Hematopoietic multipotent progenitor cell treated with erythropoietin and hydrocortisone succinate and interleukin-3 and kit ligand, for 15 days (in vitro differentiated cells): ENCODE data around the gene TPST2.
"Not testable (repeated sequence)": the region's sequence is repeated elsewhere in the genome, so short reads cannot be mapped to it uniquely, and the experiment has no call there.

Experiments used
- DNase-seq: peaks from one replicate; pipeline ENCODE4 v3.0.0-alpha.2; 2015; ENCODE audit warnings: low spot score

Gene TPST2

DNA sequence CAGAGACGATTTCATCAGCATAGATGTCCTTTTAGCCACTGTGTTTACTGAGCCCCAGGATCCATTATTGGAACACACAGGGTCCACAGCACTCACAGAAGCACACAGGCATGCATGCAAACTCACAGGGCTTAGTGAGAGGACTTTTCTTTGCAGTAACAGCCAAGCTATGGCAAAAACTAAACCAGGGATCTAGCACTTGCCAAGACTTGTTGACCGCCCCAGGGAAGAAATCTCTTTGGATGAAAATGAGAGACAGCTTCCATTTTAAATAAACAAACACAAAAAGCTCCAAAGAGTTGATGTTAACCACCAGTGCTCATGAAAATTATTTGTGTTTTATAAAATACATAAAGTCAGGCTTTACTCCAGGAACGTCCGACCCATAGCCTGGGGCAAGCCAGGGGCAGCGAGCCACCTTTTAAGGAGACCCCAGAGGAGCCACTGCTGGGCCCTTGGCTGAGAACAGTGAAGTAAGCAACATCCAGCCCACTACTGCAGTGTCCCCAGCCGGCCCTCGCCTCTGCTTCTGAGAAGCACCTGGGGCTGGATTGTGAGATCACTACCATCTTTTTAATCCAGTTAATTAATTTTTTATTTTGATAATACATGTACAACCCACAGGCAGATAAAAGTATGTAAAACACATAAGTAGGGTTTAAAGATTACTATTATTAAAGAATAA, 55.6 kb downstream of the TPST2 start:
- DNase-seq: no peak

- no peak for DNase-seq
Measured at GRCh38 chr22:26529345-26529744, 60.6 kb downstream of the TPST2 start.

GRCh38 chr22:26528518-26528917, 61.4 kb downstream of the TPST2 start:
- not testable (repeated sequence) for DNase-seq

DNA sequence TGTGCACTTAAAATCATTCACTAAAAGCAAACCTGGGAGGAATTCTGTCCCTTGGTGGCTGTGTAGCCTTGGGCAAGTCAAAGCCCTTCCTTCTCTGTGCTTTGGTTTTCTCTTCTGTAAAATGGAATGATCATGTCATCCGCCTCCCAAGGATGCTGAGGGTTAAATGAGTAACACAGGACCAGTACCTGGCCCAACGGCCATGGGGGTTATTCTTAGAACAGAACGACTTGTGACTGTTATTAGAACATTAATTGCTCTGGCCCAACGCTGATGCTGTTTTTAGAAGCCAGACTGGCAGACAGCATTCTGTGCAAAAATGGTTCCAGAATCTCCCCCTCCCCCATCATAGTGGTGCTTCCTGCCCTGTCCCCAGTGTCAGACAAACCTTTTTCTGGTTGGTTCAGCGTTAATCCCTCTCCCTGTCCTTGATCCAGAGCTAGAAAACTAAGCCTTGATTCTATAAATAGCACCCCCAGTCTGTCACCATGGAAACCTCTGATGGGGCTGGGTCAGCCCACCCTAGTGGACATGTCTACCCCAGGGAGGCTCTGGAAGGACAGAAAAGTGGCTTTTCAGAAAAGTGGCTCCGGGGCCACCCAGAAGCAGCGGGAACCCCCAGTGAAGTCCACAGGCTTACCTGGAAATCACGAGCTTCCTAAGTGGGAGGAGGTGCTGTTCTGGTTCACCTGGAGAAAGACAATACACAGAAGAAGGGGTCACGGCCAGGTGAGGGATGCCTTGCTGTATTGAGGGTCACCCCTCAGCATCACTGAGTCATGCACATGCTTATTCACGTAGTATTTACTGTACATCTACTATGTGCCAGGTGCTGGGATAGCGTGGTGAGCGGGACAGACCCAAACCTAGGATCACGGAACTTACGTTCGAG, 62.1 kb downstream of the TPST2 start:
- no peak for DNase-seq

DNA sequence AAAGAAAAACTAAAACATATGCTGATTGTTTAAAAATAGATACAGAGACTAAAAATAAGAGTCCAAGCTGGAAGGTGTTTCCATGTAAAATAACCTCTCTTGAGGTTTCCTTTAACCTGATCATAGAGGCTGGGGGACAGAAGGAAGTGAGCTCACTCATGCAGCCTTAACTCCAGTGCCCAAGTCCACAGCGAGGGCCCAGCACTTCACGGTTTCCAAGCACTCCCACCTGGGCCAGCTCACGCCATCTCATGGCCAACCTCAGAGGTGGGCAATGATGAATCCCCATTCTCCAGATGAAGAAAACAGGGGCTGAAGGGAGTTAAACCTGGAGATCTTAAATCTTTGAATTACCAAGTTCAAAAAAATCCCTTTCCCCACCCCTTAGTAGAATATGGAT, 62.8 kb downstream of the TPST2 start:
- no peak for DNase-seq

- DNase-seq: no peak
Measured at GRCh38 chr22:26525946-26526564, 63.9 kb downstream of the TPST2 start.

DNA sequence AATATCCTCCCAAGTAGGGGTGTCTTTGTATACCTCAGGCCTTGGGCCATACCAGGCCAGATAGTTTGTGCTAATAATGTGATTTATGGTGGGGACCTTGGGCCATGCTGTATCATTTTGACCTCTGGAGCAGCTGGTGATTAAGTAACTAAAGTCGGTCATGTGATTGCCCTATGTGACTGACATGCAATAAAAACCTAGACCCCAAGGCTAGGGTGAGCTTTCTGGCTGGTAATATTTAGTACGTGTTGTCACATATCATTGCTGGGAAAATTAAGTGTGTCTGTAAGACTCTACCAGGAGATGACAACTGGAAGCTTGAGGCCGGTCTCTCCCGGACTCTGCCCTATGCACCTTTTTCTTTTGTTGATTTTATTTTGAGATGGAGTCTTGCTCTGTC, 65.1 kb downstream of the TPST2 start:
- DNase-seq: no peak

- DNase-seq: no peak
Measured at GRCh38 chr22:26522592-26522991, 67.3 kb downstream of the TPST2 start.

DNA sequence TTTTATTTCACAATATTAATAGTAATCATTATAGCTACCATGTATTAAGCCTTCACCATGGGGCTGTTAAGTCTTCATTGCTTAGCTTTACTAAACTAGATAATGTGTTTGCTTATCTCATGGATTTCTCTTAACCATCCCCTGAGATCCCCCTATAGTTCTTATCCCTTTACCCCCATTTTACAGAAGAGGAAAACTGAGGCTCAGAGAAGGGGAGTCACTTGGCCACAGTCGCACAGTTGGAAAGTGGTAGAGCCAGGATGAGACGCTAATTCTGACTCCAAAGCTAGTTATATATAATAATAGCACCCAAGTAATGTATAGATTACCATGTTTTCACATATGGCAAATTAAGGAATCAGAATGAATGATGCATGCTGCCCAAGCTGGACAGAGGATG, 67.9 kb downstream of the TPST2 start:
- no peak for DNase-seq

- DNase-seq: no peak
Measured at GRCh38 chr22:26517429-26517828, 72.5 kb downstream of the TPST2 start.

DNA sequence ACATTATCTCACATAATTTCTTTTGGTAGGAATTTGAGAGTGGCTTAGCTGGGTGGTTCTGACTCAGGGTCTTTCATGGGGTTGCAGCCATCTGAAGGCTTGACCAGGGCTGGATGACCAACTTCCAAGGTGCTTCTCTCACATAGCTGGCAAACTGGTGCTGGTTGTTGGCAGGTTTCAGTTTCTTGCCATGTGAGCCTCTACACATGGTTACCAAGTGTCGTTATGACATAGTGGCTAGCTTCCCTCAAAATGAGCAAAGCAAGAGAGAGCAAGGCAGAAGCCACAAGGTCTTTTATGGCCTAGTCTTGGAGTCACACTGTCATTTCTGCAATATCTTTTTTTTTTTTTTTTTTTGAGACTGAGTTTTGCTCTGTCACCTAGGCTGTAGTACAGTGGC, 73.4 kb downstream of the TPST2 start:
- DNase-seq: no peak

GRCh38 chr22:26515931-26516330, 74.0 kb downstream of the TPST2 start:
- DNase-seq: no peak

DNA sequence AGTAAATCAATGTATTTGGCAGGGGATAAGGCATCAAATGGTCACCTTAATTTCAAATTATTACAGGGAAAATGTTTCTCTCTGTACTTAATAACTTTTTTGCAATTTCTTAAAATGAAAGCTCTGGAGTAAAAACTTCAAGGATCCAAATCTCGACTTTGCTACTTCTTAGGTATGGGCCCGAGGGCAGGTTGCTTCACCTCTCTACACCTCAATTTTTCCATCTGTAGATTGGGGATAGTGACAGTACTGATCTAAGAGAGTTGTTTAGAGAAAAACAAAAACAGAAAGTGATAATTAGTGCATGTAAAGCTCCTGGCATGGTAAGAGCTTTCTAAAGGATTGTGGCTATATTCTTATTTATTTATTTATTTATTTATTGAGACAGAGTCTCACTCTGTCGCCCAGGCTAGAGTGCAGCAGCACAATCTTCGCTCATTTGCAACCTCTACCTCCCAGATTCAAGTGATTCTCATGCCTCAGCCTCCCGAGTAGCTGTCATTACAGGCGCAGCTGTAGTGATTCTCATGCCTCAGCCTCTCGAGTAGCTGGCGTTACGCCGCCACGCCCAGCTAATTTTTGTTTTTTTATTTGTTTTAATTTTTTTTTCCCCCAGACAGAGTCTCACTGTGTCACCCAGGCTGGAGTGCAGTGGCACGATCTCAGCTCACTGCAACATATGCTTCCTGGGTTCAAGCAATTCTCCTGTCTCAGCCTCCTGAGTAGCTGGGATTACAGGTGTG, 75.3 kb downstream of the TPST2 start:
- no peak for DNase-seq

GRCh38 chr22:26513838-26514237, 76.1 kb downstream of the TPST2 start:
- DNase-seq: no peak

GRCh38 chr22:26512149-26512793, 77.7 kb downstream of the TPST2 start, which contains the start of gene TFIP11:
Gene TFIP11 (minus strand): TSS chr22:26512473. CDS start chr22:26510272, 2,201 bp downstream.
- peak; percentile 95 for DNase-seq

- no peak for DNase-seq
Measured at GRCh38 chr22:26508148-26508547, 81.8 kb downstream of the TPST2 start.

GRCh38 chr22:26503758-26504157, 86.2 kb downstream of the TPST2 start:
- DNase-seq: no peak

DNA sequence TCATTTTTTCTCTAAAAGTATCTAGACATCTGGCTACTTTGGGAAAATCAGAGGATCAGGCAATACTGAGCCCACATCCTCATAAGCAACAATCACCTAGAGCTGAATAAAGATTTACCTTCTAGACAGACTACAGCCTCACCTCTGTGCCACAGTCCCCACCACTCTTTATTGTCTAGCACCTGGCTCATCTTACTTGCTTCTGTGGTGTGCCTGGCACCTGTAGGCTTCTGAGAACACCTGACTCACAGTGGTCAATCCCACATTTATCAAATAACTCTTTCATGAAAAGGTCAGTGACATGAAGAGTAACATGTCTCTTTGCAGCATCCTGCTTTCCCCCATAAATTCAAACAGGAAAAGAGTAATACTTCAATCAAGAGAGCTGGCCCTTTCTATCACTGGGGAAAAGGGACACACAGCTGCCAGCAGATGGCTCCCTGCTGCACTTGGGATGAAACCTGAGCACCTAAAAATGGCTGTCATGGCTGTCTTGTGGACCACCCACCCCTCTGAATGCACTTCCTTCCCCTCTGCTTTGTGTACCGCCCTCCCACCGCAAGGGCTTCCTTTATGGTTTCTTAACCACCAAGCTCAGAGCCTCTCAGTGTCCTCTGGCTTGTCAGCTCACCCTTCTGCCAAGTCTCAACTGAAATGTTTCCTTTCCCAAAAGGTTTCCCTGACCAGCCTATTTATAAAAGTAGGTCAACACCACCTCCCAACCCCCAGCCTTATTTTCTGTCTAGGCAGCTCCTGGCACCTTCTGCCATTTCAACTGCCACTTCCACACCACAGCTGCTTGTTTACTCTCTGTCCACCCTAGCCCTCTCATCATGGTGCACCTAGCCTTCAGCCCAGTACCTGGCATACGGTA, 87.0 kb downstream of the TPST2 start:
- DNase-seq: peak; percentile 54

- no peak for DNase-seq
Measured at GRCh38 chr22:26501996-26502395, 87.9 kb downstream of the TPST2 start.

DNA sequence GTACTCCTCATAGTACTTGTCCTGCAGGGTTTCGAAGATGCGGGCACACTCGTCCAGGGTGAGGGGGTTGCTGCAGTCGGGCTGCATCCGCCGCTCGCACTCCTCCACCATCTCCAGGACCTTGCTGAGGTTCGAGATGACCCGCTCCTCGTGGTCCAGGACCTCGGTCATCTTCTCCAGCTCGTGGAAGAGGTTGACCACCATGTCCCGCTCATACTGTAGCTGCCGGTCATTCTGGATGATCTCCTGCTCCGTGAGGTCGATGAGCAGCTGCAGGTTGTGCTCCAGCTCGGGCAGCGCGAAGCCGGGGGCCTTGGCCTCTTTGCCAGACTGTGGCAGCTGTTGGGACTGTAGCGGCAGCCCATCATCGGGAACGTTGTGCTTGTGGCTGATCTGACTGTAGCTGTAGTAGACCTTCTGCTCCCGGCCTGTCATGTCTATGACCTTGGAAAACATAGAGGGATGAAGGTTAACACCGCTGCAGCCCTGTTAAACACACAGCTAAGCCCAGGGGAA, 90.7 kb downstream of the TPST2 start:
- DNase-seq: no peak
